ENCODE measurements around the gene PAX5. TPM values are rescaled to one million over a fixed set of nuclear protein-coding genes. Genes with fewer than 3 reads are reported as not detected.

The PAX5 gene
- polyA plus RNA-seq, 2 of the 4 experiments (the other 2 are of a cell fraction), result not detected

- DNase-seq (ENCODE audit: low read depth in 1 of 2, low spot score in 1 of 2) (no peak), ATAC-seq (peak in 1 of 2 experiments; percentile 53; a peak in 2 of 6 replicates), FAIRE-seq (no peak)
- ChIA-PET CTCF (interaction anchor here (1.1 to 4.6 kb wide), 5 partner anchors 9 to 80 kb away, joined by 3 to 38 read pairs (median 4); no protein-coding TSS in a partner anchor), POLR2A (no interaction called here)
- Histone ChIP-seq H3K9me3 (0 out of 3 replicates have a peak, but pooled peaks cover 3% of the 10 kb centered on the region), H3K4me1 (no peaks in the 10 kb centered on the region), H3K27ac (no peak overlapping the region), H3K4me3 (no peak overlapping the region), H3K4me2 (no peak overlapping the region)
- TF ChIP-seq CTCF (IDR thresholded peaks at IDR 0.05) (no peak; the same call in 2 of the 3 replicates), PBX3 (IDR thresholded peaks at IDR 0.05) (no peak), HEYL (CRISPR knock-in tag; IDR thresholded peaks at IDR 0.05) (no peak), EHF (CRISPR knock-in tag; IDR thresholded peaks at IDR 0.05) (no peak), RAD21 (conservative IDR thresholded peaks at IDR 0.05 in 1 of 2, IDR thresholded peaks at IDR 0.05 in 1 of 2) (no peak), ZC3H11A (IDR thresholded peaks at IDR 0.05) (no peak), TP53 (CRISPR knock-in tag; IDR thresholded peaks at IDR 0.05) (no peak), EP300 (IDR thresholded peaks at IDR 0.05) (no peak), FOSB (CRISPR knock-in tag; IDR thresholded peaks at IDR 0.05) (no peak), HDAC2 (IDR thresholded peaks at IDR 0.05) (no peak)
- 72% methylated on average over 6 of the region's 6 CpGs for WGBS (ENCODE audit: missing lambda C conversion rate)
Measured at GRCh38 chr9:36911037-36911436, 123.0 kb downstream of the PAX5 start.

GRCh38 chr9:36906492-36906891, 127.6 kb downstream of the PAX5 start:
- H3K27ac ChIP-seq, result no peak overlapping the region
- peaks cover 6% of the 10 kb centered on the region; the same call in 2 of the 3 replicates for H3K4me1 ChIP-seq
- no peak overlapping the region for H3K4me2 ChIP-seq
- ChIA-PET CTCF (interaction anchor here (1.2 to 5.2 kb wide), 6 partner anchors 16 to 90 kb away, joined by 3 to 31 read pairs (median 5); no protein-coding TSS in a partner anchor), POLR2A (no interaction called here)
- FAIRE-seq (no peak), ATAC-seq (no peak), DNase-seq (ENCODE audit: low read depth in 1 of 2, low spot score in 1 of 2) (no peak)
- TF ChIP-seq FOSL2 (IDR thresholded peaks at IDR 0.05), result no peak
- TF ChIP-seq FOSL2 (CRISPR knock-in tag; IDR thresholded peaks at IDR 0.05), result no peak
- TF ChIP-seq ZSCAN20 (CRISPR knock-in tag; IDR thresholded peaks at IDR 0.05), result no peak
- no peak for TF ChIP-seq CTCF (IDR thresholded peaks at IDR 0.05)
- no peak for TF ChIP-seq GATA3 (IDR thresholded peaks at IDR 0.05; ENCODE audit: borderline replicate concordance)
- TF ChIP-seq CHD4 (IDR thresholded peaks at IDR 0.05; ENCODE audit: borderline replicate concordance), result no peak
- no peak for TF ChIP-seq HDAC2 (IDR thresholded peaks at IDR 0.05)
- TF ChIP-seq SREBF2 (IDR thresholded peaks at IDR 0.05), result no peak
- no peak for TF ChIP-seq USF2 (IDR thresholded peaks at IDR 0.05)
- TF ChIP-seq ZC3H11A (IDR thresholded peaks at IDR 0.05), result no peak
- TF ChIP-seq CBX2 (IDR thresholded peaks at IDR 0.05; ENCODE audit: borderline replicate concordance, low read depth), result no peak
- TF ChIP-seq BHLHE40 (IDR thresholded peaks at IDR 0.05; ENCODE audit: low read depth, low read length), result no peak
- no peak for TF ChIP-seq HOXB5 (CRISPR knock-in tag; IDR thresholded peaks at IDR 0.05)
- TF ChIP-seq NPAS2 (CRISPR knock-in tag; IDR thresholded peaks at IDR 0.05; ENCODE audit: borderline replicate concordance), result no peak
- no peak for TF ChIP-seq ELK1 (IDR thresholded peaks at IDR 0.05; ENCODE audit: low read depth, low read length)
- no peak for TF ChIP-seq KDM1A (IDR thresholded peaks at IDR 0.05; ENCODE audit: low read depth)
- TF ChIP-seq BCL3 (IDR thresholded peaks at IDR 0.05), result no peak
- TF ChIP-seq EHF (CRISPR knock-in tag; IDR thresholded peaks at IDR 0.05), result no peak
- TF ChIP-seq CHD2 (IDR thresholded peaks at IDR 0.05; ENCODE audit: low read length, partially characterized antibody), result no peak
- 85% methylated on average over 6 of the region's 6 CpGs for WGBS (ENCODE audit: missing lambda C conversion rate)
- H3K9me3 ChIP-seq, result no peaks in the 10 kb centered on the region
- H3K4me3 ChIP-seq, result no peak overlapping the region

Measured in A549 (cell line).